Ishikawa (cell line): Measurements from ENCODE around the gene GRID1.

Experiments
- CEBPB ChIP-seq: IDR thresholded peaks from 2 replicates; pipeline ENCODE4 v1.6.1; 2012
- EGR1 ChIP-seq: IDR thresholded peaks from 2 replicates; pipeline ENCODE4 v1.6.1; 2012
- EP300 ChIP-seq: IDR thresholded peaks from 2 replicates; pipeline ENCODE4 v1.6.1; 2012; ENCODE audit warnings: borderline replicate concordance
- FOXM1 ChIP-seq: IDR thresholded peaks from 2 replicates; pipeline ENCODE4 v1.6.1; 2012; ENCODE audit warnings: low read depth, borderline replicate concordance
- NFIC ChIP-seq: IDR thresholded peaks from 2 replicates; pipeline ENCODE4 v1.6.1; 2012
- RAD21 ChIP-seq: IDR thresholded peaks from 2 replicates; pipeline ENCODE4 v1.6.1; 2012; ENCODE audit warnings: low read depth
- REST ChIP-seq: IDR thresholded peaks from 2 replicates; pipeline ENCODE4 v1.6.1; 2012; ENCODE audit warnings: low read depth, mild to moderate bottlenecking
- TAF1 ChIP-seq: IDR thresholded peaks from 2 replicates; pipeline ENCODE4 v1.6.1; 2012; ENCODE audit warnings: low read depth, mild to moderate bottlenecking
- TCF12 ChIP-seq: IDR thresholded peaks from 2 replicates; pipeline ENCODE4 v1.6.1; 2012; ENCODE audit warnings: low read depth
- TEAD4 ChIP-seq: IDR thresholded peaks from 2 replicates; pipeline ENCODE4 v1.6.1; 2012
- USF1 ChIP-seq: IDR thresholded peaks from 2 replicates; pipeline ENCODE4 v1.6.1; 2012
- YY1 ChIP-seq: IDR thresholded peaks from 2 replicates; pipeline ENCODE4 v1.6.1; 2012; ENCODE audit warnings: low read depth

DNA sequence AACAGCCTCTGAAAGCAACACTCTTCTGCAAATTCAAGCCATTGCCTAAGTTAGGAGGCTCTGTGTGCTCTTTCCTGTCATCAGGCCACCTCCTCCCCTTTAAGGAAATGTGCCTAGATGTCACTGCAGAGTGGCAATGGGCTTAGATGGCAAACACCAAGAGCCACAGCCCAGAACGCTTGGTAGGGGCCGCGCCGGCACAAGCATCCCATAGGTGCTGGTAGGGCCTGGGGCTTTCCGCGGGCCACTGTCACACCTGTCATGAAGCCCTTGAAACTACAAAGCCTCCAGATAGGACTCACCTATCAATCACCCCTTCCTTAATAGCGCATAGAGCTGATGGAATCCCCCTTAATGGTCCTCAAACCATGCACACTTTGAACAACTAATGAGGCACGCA, 299.9 kb downstream of the GRID1 start:
- no peak for TF ChIP-seq EGR1
- no peak for TF ChIP-seq NFIC
- no peak for TF ChIP-seq FOXM1
- no peak for TF ChIP-seq USF1
- no peak for TF ChIP-seq RAD21
- TF ChIP-seq REST = no peak
- TF ChIP-seq EP300 = no peak
- TF ChIP-seq CEBPB = no peak
- no peak for TF ChIP-seq TAF1
- TF ChIP-seq TCF12 = no peak
- TF ChIP-seq YY1 = no peak
- TF ChIP-seq TEAD4 = no peak
